HG03066 (cell line): ENCODE measurements around the gene TNPO3.
"Not testable (repeated sequence)": the region's sequence is repeated elsewhere in the genome, so short reads cannot be mapped to it uniquely, and the experiment has no call there.

Experiments
- ATAC-seq: cut with Tn5 transposase; IDR thresholded peaks from one replicate; pipeline ENCODE4 v1.9.1; 2021; ENCODE audit warnings: low read depth; ENCODE audit not compliant: unreplicated experiment

The TNPO3 gene

DNA sequence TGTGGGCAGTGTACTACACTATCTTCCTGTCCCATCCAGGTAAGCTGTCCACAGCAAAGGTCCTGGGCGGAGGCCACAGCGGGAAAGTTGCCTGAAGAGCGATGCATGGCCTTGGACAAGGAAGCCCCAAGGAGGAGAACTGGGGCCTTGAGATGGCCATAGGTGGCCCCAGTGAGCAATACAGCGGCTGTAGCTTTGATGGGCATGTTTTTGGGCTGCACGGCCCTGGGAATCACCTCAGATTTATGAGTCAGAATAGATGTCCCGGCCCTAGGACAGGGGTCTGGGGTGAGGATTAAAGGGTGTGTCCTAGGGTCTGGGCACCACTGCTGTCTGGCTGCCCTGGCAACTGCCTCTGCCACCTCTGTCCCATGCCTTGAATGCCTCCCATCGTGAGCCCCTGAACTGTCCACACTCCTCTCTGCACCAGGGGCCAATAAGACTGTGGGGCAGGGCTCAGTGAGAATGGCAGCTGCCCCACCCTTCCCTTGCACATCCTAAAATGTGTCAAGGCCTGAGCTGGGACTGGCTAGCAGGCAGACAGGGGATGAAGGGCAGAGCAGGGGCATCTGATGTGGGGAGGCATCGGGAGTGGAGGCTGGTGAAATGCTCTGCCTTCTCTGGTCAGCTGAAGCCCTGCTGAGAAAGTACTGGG, 126.6 kb downstream of the TNPO3 start:
- no peak for ATAC-seq

DNA sequence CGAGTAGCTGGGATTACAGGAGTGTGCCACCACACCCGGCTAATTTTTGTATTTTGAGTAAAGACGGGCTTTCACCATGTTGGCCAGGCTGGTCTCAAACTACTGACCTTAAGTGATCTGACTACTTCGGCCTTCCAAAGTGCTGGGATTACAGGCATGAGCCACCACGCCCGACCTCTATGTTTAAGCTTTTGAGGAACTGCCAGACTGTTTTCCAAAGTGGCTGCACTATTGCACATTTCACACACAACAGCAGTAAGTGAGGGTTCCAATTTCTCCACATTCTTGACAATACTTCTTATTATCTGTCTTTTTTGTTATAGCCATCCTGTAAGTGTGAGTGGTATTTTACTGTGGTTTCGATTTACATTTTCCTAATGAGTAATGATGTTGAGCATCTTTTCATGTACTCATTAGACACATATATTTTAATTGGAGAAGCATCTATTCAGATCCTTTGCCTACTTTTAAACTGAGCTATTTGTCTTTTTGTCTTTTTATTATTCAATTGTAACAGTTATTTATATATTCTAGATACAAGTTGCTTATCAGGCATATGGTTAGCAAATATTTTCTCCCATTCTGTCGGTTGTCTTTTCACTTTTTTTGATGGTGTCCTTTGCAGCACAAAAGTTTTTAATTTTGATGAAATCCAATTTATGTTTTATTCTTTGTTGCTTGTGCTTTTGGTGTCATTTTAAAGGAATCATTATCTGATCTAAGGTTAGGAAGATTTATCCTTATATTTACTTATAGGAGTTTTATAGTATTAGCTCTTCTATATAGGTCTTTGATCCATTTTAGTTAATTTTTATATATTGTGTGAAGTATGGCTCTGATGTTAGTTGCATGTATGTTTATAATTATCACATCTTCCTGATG, 130.0 kb downstream of the TNPO3 start:
- ATAC-seq: no peak

DNA sequence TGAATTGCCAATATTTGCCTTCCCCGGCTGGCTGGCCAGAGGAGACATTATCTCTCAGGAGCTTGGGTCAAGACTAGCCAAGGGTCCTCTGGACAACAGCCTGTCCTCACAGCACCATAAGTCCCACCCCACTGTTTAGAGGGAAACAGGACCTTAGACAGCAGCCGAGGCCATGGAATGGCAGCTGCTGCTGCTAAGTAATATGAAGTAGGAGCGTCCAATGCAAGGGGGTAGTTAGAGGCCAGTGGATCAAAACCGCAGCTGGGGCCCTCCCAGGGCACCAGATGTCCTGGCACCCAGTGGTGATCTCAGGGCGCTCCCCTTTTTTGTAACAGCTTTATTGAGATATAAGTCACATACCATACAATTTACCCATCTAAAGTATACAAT, 131.5 kb downstream of the TNPO3 start:
- ATAC-seq: no peak

DNA sequence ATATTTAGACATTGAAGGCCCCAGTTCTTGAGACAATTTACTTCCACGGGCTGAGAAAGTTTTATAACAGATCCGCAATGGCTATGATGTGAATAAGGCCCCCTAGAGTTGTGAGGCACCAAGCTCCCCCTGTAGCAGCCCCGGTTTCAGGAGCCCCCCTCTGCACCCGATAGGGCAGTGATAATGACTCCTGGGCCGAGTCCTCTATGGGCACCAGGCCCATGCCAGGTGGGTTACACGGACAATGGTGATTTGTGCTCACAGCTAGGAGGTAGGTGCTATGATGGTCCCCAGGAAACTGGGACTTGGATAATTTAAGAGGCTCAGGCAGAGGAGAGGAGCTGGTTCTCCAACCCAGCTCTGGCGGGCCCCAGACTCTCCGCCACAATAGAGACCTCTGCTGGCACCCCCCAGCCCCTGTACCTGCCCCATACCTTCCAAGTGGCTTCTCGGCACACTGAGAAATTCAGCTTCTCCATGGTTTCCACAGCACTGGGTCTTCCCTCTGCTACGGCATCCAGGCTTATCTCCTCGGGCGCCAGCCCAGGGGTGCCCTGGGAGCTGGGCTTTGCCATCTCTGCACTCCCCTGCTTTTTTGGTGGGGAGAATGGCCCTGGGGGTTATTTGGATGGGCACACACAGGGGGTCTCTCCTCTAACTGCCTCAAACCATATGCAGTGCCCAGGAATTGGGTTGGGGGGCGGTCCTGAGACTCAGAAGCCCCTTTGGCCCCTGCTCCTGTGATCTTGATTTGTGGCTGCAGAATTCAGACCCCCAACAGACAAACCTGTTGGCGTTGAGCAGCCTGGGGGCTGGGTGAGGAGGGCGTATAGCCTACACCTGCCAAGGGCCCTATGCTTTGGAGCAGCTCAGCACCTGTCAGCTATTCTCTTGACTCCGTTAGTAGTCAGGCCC, 132.2 kb downstream of the TNPO3 start:
- ATAC-seq: no peak

DNA sequence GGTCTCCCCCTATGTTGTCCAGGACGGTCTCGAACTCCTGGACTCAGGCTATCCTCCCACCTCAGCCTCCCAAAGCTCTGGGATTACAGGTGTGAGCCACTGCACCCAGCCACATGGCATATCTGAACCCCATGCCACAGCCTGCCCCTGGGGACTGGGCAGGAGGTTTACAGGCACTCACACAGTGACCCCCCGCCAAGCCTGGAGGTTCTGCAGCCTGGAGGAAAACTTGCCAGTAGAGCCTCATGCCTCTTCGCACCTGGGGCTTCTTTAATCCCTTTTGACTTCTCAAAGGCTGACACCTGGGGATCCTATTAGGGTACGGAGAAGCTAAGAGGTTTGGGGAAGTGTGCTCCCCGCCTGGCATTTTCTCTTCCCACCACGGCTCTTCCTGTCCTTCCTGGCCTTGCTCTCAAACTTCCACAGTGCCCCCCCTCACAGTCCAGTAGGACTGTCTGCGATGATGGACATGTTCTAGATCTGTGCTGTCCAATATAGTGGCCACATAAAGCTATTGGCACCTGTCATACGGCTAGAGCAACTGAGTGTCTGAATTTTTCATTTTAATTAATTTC, 133.0 kb downstream of the TNPO3 start:
- no peak for ATAC-seq

DNA sequence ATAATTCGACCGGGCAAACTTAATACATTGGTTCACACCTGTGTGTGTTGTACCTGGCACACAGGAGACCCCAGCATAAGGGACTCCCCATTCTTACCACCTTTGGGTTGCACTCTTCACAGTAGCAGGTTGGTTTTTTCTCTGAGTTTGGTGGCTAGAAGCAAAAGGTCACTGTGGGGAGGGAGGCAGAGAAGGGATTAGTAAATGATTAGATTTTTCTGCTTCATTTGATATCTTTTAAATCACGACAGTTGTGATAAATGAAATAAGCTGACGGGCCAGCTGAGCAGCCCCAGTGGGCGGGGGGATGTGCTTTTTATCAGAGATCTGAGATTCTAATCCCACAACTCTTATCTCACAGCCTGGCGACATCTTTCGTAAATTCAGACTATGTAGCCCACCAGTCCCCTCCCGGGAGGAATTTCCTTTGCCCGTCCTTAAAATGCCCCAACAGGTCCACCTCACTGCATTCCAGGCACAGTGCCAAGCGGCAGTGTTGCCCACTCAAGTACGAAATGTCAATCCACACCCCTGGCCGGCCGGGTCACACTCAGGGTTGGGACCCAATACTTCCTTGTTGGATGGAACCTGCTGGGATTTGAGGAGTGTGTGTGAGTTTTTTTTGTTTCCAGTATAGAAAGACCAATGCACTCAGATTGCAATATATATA, 133.9 kb downstream of the TNPO3 start:
- no peak for ATAC-seq

DNA sequence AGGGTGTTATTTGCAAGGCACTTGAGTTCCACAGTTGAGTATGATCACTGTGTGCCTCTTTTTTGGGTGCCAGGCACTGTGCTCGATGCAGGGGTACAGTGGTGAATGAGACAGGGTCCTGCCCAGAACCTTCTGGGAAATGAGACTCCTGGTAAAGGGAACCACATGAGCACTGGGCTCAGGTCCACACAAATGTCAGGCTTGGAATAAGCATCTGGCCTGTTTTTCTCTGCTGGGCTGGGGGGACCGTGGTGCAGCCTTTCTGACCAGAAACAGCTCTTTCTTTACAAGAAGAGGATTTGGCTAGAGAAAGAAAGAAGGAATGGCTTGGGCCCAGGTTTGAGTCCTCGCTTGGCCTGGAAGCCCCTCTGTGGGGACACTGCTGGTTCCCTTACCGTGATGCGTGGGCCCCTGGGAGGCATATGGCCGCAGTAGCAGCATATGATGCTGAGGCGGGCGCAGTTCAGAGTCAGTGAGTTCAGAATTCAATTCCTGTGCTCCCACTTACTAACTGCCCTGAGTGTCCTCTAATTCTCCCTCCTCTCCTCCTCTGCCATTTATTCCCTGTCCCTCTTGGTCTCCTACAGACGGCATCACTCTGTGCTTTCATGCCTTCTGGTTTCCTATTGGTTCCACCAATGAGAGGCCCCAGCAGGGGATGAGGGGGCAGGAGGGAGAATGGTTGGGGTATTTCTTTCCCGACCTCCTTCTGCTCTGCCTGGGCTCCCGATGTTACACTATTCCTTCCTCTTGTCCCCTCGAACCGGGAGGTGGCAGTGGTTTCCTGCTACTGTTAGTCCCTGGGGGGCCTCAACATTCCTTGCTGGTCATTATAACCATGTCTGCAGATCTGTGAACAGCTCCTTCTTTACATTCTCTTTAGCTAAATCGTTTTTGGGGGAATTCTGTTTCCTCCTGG, 134.8 kb downstream of the TNPO3 start:
- ATAC-seq: no peak

DNA sequence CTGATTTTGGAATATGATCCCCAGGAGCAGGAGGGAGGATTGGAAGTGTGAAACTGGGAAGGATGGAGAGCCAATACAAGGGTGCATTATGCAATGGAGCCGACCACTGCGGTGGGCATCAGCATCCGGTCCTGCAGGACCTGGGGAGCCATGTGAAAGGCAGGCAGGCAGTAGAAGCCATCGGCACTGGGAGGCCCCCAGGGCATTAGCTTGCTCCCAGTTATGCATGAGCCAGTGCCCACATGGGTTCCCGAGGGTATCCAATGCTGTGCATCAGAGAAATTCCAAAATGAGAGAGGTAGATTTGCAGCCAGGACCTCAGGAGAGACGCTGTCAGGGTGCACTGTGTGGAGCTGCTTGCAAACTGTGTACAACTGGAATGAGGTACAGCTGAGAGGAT, 135.7 kb downstream of the TNPO3 start:
- ATAC-seq: no peak

DNA sequence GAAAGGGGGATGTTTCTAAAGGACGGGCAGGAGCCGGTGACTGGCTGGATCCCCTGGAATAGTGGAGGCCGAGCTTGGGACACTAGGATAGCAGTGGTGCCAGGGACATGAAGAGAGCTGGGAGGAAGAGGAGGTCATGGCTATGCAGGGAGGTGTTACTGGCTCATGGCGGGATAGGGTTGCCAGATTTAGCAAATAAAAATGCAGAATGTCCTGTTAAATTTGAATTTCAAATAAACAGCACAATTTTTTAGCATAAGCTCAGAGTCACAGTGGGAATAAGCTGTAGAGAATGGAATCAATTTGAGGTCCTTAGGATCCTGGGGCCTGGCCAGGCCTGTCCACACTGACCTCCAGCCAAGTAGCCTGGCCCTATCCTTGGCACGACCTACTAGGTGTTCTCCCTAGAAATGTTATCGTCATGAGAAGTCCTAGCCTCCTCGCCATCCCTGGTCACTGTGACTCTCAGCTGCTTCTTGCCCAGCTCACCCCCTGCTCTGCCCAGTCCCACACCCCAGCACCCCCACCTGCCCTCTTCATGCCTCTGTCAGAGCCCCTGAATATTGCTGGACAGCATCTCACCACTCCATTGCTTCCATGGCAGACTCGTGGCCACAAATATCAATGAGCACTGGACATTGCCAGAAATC, 136.8 kb downstream of the TNPO3 start:
- ATAC-seq: no peak

DNA sequence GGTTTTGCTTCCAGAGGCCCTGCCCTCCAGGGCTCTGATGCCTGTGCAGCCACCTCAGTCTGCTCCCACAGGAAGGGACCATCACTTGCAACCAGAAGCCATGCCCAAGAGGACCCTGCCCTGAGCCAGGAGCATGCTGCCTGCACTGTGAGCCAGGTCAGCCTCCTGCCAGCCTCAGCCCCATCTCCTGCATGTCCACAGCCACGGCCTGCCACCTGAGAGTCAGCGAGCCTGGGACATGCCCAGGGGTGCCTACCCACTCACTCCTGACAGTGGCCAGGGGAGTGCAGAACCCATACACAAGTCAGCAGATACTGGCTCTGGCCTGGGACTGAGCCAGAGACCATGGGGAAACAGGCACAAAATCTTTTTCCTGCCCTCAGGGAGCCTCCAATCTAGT, 137.8 kb downstream of the TNPO3 start:
- no peak for ATAC-seq

DNA sequence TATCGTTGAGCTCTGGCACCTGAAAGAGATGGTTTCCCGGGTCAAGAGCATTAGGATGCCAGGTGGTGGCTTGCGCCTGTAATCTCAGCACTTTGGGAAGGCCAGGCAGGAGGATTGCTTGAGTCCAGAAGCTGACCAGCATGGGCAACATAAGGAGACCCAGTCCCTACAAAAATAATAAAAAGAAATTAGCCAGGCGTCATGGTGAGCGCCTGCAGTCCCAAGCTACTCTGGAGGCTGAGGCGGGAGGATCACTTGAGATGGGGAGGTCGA, 138.3 kb downstream of the TNPO3 start:
- no peak for ATAC-seq

DNA sequence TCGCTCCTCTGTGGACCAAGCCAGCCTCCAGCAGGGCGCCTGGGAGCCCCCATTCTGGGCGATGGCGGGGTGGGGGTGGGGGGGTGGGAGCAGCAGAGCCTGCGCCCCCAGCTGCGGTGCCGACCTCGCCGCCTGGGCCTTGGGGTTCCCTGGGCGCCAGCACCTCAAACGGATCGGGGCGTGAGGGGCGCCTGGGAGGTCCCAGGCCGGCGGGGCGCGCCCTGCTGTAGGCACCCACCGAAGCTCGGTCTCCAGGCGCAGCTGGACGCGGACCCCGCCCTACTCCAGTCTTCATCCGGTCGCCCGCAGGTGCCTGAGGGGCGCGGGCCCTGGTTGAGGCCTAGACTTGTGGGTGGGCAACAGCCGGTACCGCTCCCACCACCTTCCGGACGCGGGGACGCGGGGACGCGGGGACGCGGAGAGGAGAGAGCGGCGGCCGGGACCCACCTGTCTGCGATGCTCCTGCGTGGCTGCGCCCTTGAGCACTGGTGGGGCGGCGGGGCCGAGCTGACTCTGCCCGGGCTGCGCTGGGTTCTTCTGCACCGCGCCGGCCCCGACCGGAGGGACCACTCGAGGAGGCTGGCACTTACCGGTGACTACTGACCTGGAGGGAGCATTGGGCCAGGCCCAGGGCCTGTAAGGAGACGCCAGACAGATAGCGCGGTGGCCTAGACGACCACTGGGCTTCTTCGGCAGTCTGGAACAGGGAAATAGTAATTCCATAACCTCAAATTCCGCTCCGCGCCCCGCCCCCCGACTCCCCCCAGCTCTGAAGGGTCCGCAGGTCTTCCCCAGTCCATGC, 138.9 kb downstream of the TNPO3 start:
- ATAC-seq: no peak

DNA sequence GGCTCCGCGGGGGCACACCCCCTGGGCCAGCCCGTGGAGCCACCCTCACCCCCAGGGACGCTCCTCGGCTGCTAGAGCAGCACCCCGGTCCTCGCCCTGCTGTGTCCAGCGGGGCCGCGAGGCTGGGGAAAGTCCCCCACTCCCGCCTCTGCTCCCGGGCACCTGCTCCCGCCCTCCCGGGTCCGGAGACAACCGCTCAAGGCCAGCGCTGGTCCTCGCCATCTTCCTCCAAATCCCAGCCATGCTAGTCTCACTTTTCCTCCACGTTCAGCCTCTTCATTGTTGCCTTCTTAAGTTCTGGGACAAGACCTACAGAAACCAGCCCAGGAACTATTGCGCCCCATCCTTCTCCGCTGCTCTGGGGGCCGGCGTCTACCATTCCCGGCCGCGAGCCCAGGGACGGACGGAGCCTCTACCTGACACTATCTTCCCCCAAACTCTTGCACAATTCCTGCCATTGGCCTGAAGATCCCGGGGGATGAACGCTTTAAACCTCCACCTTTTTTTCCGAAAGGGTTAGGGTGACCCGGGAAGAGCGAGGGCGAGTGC, 139.6 kb downstream of the TNPO3 start:
- ATAC-seq: no peak

DNA sequence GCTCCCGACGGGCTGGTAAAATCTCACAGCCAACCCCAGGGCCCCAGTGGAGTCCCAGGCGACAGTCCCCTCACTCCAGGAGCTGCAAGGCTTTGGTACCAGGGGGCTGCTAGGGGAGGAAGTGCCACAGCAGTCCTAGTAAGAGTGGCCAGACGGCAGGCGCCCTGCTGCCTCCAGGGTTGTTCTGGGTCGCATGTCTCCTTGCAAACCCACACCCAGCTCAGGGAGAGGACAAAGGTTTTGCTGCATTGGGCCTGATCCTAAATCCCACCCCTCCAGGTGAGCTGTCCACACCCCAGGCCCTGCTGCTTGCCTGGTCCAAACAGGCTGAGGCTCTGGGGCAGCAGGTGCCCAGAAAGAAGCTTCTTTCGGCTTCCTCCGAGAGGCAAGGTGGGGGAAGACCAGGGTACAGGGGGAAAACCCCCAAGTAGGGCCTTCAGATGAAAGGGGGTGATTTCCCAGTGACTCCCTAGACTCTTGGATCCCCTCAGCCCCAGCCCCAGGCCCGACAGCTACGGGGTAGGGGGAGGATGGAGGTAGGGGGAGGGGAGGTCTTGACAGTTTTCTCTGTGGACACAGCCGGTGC, 140.3 kb downstream of the TNPO3 start:
- ATAC-seq: no peak

DNA sequence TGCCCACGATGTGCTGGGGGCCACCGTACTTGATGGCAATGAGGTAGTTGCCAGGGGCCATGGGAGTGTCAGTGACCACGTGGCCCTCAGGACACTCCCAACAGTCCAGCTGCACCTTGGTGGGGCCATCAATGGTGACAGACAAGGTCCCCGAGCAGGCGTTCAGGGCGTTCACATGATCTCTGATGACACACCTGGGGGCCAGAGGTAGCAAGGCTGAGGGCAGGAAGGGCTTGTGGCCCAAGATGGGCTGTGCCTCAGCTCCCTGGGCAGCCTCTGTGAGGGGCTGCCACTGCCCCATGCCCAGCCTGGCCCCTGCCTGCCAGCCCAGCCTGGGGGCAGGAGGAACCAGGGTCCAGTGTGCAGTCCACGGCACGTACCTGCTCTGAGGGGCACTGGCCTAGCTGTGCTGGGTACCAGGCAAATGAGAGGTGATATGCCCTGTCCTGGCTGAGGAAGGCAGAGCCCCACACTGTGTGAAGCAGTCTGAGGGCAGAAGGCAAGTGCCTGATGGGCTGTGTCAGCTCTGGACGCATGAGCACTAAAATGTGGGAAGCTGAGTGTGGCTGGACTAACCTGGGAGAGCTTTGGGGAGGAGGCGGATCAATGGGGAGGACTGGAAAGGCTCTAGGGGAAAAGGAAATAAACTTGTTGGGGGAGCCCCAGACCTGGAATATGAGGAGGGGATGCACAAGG, 140.9 kb downstream of the TNPO3 start:
- no peak for ATAC-seq

DNA sequence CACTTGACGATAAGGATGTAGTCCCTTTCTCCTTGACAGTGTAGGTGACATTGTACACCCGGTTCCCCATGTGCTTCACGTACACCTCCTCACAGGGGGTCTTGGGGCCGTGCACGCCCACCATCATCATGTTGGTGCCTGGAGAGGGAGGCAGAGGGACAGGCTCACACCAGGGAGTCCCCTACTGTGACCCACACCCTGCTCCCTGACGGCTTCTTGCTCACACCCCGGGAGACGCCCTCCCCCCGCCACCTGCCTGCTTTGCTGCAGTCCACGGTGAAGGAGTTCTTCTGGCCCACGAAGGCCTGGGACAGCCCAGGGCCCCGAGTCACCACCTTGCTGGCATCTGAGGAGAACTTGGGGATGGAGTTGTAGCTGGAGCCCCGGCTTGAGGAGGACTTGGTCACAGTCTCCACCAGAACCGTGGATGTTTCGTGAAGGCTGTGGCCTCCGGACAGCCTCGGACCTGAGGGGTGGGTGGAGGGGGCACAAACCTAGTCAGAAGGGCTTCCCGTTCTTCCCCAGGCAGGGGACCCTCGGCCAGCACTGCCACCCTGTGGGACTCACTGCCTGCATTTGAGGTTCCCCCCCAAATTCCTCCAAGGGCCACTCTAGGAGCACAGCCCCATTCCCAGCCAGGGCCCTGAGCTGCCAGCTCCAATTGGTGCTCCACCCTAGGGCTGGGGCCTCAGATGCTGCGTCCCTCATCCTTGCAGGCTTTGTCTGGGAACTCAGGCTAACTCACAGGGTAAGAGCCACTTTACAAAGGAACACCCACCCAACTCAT, 142.0 kb downstream of the TNPO3 start:
- not testable (repeated sequence) for ATAC-seq
